GM19035 (cell line): ENCODE data around the gene SETD1B.
"Not testable (repeated sequence)": the region's sequence is repeated elsewhere in the genome, so short reads cannot be mapped to it uniquely, and the experiment has no call there.

Source experiments
- ATAC-seq: cut with Tn5 transposase; IDR thresholded peaks from one replicate; pipeline ENCODE4 v1.9.1; 2021; ENCODE audit not compliant: unreplicated experiment

The SETD1B gene

DNA sequence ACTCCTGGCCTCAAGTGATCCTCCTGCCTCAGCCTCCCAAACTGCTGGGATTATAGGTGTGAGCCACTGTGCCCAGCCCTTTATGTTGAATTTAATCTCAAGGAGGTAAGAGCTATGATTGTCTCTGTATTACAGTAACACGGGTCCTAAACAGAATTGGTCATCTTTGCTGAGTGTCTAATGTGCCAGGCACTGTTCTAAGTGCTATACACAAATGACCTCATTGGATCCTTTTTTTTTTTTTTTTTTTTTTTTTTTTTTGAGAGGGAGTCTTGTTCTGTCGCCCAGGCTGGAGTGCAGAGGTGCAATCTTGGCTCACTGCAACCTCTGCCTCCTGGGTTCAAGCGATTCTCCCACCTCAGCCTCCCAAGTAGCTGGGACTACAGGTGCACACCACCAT is 48.6 kb downstream of the SETD1B start:
- not testable (repeated sequence) for ATAC-seq

DNA sequence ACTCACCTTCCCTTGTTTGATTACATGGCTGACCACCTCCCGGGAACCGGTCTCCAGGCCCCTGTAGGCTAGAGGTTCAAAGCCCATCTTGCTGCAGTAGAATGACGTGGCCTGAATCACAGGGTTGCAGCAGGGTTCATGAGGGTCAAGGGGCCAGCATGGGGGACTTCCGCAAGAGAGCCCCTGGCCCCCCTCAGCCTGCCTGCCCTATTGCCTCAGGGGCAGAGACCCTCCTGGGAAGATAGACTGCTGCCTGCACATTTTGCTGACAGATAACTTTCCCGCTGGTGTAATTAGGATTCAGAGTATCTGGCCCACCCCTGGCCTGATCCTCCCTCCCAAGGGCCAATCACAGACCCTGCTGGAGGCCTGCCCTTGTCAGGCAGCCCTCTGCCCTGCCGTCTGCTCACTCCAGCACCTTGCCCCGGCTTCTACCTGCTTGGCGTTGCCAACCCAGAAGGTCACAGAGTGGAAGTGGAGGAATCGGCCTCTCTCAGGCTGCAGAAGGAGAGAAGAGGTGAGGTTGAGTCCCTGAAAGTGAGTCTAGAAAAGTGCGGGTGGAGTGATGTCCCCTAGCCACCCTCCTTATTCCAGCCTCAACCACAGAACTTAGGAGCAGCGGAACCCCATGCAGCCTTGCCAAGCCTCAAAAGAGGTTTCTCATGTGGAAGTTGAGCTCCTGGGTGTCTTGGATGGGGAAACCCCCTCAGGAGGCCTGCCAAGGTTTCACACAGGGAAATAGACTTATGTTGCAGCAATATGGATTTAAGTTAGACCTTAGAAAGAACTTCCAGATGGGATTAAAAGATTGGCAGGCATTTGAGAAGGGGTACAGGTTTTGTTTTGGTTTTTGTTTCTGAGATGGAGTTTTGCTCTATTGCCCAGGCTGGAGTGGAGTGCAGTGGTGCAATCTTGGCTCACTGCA is 53.8 kb downstream of the SETD1B start:
- no peak for ATAC-seq

DNA sequence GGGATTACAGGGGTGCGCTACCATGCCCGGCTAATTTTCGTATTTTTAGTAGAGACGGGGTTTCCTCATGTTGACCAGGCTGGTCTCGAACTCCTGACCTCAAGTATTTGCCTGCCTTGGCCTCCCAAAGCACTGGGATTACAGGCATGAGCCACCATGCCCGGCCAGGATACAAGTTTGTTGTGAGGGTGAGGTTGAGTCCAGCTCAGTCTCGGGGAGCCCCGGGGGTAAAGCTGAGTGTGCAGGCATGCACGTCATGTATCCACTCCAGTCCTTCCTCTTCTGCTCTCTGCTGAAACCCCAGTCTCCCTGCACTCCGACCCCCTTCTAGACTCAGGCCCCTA is 54.5 kb downstream of the SETD1B start:
- ATAC-seq: no peak

DNA sequence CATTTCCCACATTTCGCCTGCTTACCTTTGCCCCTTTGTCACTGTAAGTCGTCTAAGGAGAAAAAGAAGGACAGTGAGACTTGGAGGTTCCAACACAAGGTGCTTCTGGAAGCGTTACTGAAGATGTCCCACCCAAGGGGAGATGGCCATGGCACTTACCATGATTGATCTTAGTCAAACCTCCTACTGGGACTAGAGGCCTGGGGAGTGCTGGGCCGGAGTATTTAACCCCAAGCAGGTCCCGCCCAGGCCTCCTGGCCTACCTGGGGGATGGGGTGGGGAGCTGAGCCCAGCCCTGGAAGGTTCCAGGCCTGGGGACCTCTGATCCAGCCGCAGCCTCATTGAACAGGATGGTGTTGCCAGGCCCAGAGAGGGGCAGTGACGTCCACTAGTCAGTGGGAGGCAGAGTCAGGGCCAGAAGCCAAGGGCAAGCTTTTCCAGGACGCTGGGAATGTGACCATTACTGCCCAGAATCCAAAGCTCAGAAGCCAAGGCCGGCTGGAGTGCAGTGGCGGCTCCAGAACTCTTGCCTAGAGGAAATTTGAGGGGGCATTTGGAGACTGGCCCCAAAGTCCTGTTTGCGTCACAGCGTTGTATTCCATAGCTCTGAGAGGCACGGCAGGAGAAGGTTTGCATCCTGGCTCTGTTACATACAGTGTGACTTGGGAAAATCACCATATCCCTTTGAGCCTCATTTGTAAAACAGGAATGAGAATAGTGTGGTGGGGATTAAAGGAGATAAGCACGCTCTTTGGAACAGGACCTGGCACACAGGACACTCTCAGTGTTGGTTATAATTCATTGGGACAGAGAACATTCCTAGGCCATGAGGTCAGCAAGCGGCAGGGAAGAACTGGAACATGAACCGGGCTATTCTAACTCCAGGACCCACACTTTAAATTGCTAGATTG is 55.1 kb downstream of the SETD1B start, which contains the start of gene HPD:
Gene HPD (minus strand): TSS at position 198 of the 911 bp plus-strand sequence. CDS start 36 bp downstream, at position 162.
- no peak for ATAC-seq

- ATAC-seq: no peak
Measured at GRCh38 chr12:121860257-121860656, 56.4 kb downstream of the SETD1B start.

DNA sequence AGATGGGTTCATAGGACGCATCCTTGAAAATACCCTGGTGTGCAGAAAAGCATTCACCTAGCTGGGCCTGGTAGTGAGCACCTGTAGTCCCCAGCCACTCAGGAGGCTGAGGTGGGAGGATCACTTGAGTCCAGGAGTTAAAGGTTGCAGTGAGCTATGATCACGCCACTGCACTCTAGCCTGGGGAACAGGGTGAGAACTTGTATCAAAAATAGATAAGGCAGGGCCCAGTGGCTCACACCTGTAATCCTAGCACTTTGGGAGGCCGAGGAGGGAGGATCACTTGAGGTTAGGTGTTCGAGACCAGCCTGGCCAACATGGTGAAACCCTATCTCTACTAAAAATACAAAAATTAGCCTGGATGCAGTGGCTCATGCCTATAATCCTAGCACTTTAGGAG is 56.9 kb downstream of the SETD1B start:
- not testable (repeated sequence) for ATAC-seq

DNA sequence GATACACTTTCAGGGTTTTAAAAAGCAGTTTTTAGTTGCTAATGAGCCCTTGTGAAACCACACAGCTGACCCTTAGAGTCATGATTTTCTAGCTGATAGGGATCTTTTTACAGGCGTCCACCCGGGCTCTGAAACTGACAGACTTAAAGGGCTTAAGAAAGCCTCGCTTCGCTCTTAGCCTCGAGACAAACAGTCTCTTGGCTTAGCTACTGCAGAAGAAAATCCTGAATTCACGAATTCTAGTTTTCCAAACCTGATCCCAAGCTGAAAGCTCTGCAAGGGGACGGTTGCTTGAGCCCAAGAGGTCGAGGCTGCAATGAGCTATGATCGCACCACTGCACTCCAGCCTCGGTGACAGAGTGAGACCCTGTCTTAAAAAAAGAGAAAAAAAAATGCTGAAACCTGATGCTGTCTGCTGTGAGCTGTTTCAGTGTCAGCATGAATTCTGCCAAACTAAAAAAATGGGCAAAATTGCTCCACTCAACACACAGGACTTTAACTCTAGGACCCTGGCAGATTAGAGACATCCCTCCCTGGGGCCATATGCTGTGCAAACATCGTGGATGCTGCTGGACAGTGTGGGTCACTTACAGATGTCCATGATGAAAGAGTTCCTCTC is 57.9 kb downstream of the SETD1B start:
- ATAC-seq: no peak

- no peak for ATAC-seq
Measured at GRCh38 chr12:121866331-121866730, 62.5 kb downstream of the SETD1B start.

GRCh38 chr12:121869229-121869628 is 65.4 kb downstream of the SETD1B start:
- not testable (repeated sequence) for ATAC-seq

- no peak for ATAC-seq
Measured at GRCh38 chr12:121871467-121871866, 67.7 kb downstream of the SETD1B start.

DNA sequence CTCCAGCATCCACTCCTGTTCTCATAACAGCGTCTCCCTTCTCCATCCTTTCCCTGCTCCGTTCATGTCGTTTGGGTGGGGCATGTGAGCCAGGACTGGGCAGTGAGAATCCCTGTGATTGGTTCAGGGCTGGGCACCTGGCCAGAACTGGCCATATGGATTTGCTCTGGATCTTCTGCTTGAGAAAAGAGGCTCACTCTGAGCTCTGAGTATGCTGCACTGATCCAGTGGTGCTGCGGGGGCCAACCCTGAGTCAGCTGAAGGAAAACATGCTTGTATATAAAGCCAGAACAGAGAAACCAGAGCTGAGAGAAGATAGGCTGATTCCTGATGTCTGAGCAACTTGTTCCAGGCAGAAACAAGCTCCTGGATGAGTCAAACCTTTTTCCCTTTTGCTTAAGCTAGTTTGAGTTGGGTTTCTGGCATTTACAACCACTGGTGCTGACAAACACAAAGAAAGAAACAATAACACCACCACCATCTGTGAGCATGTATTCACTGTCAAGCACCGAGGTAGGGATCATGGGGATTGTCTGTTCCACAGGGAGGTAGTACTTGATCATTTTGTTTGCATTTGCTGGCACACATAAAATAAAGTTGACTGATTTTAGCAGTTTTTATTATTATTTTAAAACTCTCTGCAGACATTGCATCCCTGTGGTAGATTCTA is 68.9 kb downstream of the SETD1B start:
- no peak for ATAC-seq

GRCh38 chr12:121873216-121873569 is 69.4 kb downstream of the SETD1B start:
- no peak for ATAC-seq

DNA sequence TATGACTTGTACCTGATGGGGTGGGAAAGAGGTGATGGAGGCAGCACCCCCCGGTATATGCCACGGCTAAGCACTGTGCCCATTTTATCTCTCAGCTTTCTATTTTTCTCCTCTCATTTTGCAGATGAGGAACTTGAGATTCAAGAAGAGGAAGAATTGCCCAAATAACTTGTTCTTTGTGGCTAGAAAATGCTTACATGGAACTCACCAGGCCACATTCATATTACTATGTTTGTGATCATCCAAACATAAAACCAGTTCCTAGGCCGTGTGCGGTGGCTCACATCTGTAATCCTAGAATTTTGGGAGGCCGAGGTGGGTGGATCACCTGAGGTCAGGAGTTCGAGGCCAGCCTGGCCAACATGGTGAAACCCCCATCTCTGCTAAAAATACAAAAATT is 70.3 kb downstream of the SETD1B start:
- ATAC-seq: no peak

- no peak for ATAC-seq
Measured at GRCh38 chr12:121875582-121875981, 71.8 kb downstream of the SETD1B start.

DNA sequence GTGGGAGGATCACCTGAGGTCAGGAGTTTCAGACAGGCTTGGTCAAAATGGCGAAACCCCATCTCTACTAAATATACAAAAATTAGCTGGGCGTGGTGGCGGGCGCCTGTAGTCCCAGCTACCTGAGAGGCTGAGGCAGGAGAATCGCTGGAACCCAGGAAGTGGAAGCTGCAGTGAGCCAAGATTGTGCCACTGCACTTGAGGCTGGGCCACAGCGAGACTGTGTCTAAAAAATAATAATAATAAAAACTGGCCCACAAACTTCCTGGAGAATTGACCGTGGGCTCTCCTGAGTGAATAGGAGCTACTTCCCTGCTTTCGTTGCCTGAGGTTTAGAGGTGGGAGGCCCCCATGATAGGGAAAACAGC is 72.3 kb downstream of the SETD1B start:
- ATAC-seq: not testable (repeated sequence)
